Omental fat pad (tissue), 4 donors: Measurements from ENCODE around the gene LZTS3. TPM values are rescaled to one million over a fixed set of nuclear protein-coding genes. Genes with fewer than 3 reads are reported as not detected.
"Not testable (repeated sequence)": the region's sequence is repeated elsewhere in the genome, so short reads cannot be mapped to it uniquely, and the experiment has no call there.

Experiments used
- ATAC-seq: fragments of 150-250 bp; one replicate; pipeline ENCODE4 v1.9.1; 2016; ENCODE audit warnings: mild to moderate bottlenecking, moderate library complexity; ENCODE audit not compliant: low FRiP score
- DNase-seq: peaks from one replicate; pipeline ENCODE4 v3.0.0-alpha.2; 2019; ENCODE audit warnings: low spot score
- CTCF ChIP-seq, 3 donors: fragments of 450-650 bp; IDR thresholded peaks; one replicate each; pipeline ENCODE4 v1.5.1; 2016 to 2017; ENCODE audit warnings: antibody characterized with exemption in 3 of 3, mild to moderate bottlenecking in 3 of 3, moderate library complexity in 2 of 3
- total RNA-seq, 4 donors: library from RNA; depleted of rRNA; stranded (reverse); fragments of >200 nt; gene quantifications; one replicate each; pipeline ENCODE4 v1.1.0, GENCODE V29; 2016

LZTS3 gene
- total RNA-seq, 4 donors from 2014 or later = 5.5 to 8.5 (median 8.0) TPM

- DNase-seq = no peak
- no peak for TF ChIP-seq CTCF (IDR thresholded peaks at IDR 0.05)
- no peak for ATAC-seq
Observed at GRCh38 chr20:3121271-3121911, 52.0 kb downstream of the LZTS3 start.

GRCh38 chr20:3119044-3119443 lies 54.3 kb downstream of the LZTS3 start:
- DNase-seq = no peak
- ATAC-seq = no peak
- no peak for TF ChIP-seq CTCF (IDR thresholded peaks at IDR 0.05)

- ATAC-seq = peak; percentile 43
- not testable (repeated sequence) for DNase-seq
Observed at GRCh38 chr20:3117839-3118379, 55.4 kb downstream of the LZTS3 start.

GRCh38 chr20:3116341-3116740 lies 57.0 kb downstream of the LZTS3 start:
- no peak for ATAC-seq
- DNase-seq = no peak
- no peak for TF ChIP-seq CTCF (IDR thresholded peaks at IDR 0.05)

- DNase-seq (no peak), ATAC-seq (peak; percentile 22)
- TF ChIP-seq CTCF (IDR thresholded peaks at IDR 0.05) = no peak
Observed at GRCh38 chr20:3115190-3116107, 57.9 kb downstream of the LZTS3 start.

Other genes with a start within 250 kb of the LZTS3 start
- not detected for gene GNRH2, start 129.9 kb downstream of the LZTS3 start, total RNA-seq
- gene MRPS26, start 127.5 kb downstream of the LZTS3 start, total RNA-seq = 10 to 100 TPM; 35.5 to 43.2 (median 37.7) TPM
- gene OXT, start 101.9 kb downstream of the LZTS3 start, total RNA-seq = not detected
- not detected for gene AVP, start 88.8 kb downstream of the LZTS3 start, total RNA-seq
- 10 to 100 TPM; 14.9 to 24.6 (median 17.0) TPM for gene FASTKD5, start 13.7 kb downstream of the LZTS3 start, total RNA-seq
- 1 to 10 TPM; 4.6 to 6.4 (median 5.6) TPM for gene UBOX5, start 13.7 kb downstream of the LZTS3 start, total RNA-seq
- gene DDRGK1, start 31.1 kb upstream of the LZTS3 start, total RNA-seq = 10 to 100 TPM; 61.5 to 76.5 (median 68.2) TPM
- 10 to 100 TPM; 32.0 to 42.9 (median 35.7) TPM for gene ITPA, start 35.9 kb upstream of the LZTS3 start, total RNA-seq
- 1 to 10 TPM in 2 of 4 donors, under 1 TPM in 2; 0.74 to 1.7 (median 0.95) TPM for gene SLC4A11, start 65.6 kb upstream of the LZTS3 start, total RNA-seq
- gene DNAAF9, start 234.1 kb upstream of the LZTS3 start, total RNA-seq = 10 to 100 TPM; 18.5 to 34.4 (median 25.6) TPM